Motor neuron (in vitro differentiated cells): ENCODE measurements around the gene TOX2. TPM values are rescaled to one million over a fixed set of nuclear protein-coding genes. Genes with fewer than 3 reads are reported as not detected.

Experiments used
- ATAC-seq, 8 experiments: fragments of 200-7000 bp; cut with Tn5 transposase; replicated peaks in 6 of 8; 2 replicates each; pipeline ENCODE4 v1.8.0; 2021; ENCODE audit warnings: mild to moderate bottlenecking in 8 of 8, moderate library complexity in 8 of 8
- H3K27ac ChIP-seq, 2 donors: fragments of 250-450 bp; sonication (Bioruptor Pico); 2 replicates each; pipeline ENCODE4 v1.9.0; 2021; ENCODE audit warnings: antibody characterized with exemption in 2 of 2, mild to moderate bottlenecking in 2 of 2, moderate library complexity in 1 of 2
- H3K4me1 ChIP-seq, 2 donors: fragments of 250-450 bp; sonication (Bioruptor Pico); replicated peaks in 1 of 2; 2 replicates each; pipeline ENCODE4 v1.6.1; 2021; ENCODE audit warnings: antibody characterized with exemption in 2 of 2, mild to moderate bottlenecking in 2 of 2, moderate library complexity in 1 of 2
- H3K4me3 ChIP-seq, 5 donors: fragments of 250-450 bp; sonication (Bioruptor Pico); 2 replicates each; pipeline ENCODE4 v1.9.0; 2021; ENCODE audit warnings: antibody characterized with exemption in 5 of 5, mild to moderate bottlenecking in 5 of 5, moderate library complexity in 4 of 5
- WGBS, 10 experiments: fragments of 450-650 bp; shearing (Covaris generic); methylation state at CpG; one replicate each; pipeline ENCODE4 v1.0.0; 2022; 5-methylcytosine and 5-hydroxymethylcytosine counted together
- in situ Hi-C, 9 experiments: fragments of 400-800 bp; cut with MboI; loops; one replicate each; pipeline ENCODE4 v1.15.0; 2021; ENCODE audit warnings: low sequenced_read_pairs in 9 of 9, low pct_unique_long_range_greater_than_20kb in 2 of 9; ENCODE audit not compliant: unreplicated experiment in 9 of 9
- total RNA-seq, 8 experiments: library from RNA; unstranded; fragments of 300-600 nt; gene quantifications; 2 replicates each; pipeline versions ENCODE4 v1.2.3 to v1.2.4, GENCODE V29; 2022

The TOX2 gene
- total RNA-seq, 8 experiments from 2014 or later, result 4.9 to 27.0 (median 8.6) TPM

- WGBS, 10 experiments, result 50 to 100% (median 85%) methylated on average over 1 to 3 of the region's 3 CpGs; no CpG with 5 or more reads in 3 of the 10 experiments
- ATAC-seq, result peak in 1 of 8 experiments; percentile 25
- in situ Hi-C loops, result no loop called here
- H3K4me1 ChIP-seq, result peaks cover 7 to 11% of the 10 kb centered on the region in 2 donors
- no peak overlapping the region for H3K27ac ChIP-seq
- H3K4me3 ChIP-seq, result no peak overlapping the region
Observed at GRCh38 chr20:43977962-43978361, 63.3 kb downstream of the TOX2 start.

DNA sequence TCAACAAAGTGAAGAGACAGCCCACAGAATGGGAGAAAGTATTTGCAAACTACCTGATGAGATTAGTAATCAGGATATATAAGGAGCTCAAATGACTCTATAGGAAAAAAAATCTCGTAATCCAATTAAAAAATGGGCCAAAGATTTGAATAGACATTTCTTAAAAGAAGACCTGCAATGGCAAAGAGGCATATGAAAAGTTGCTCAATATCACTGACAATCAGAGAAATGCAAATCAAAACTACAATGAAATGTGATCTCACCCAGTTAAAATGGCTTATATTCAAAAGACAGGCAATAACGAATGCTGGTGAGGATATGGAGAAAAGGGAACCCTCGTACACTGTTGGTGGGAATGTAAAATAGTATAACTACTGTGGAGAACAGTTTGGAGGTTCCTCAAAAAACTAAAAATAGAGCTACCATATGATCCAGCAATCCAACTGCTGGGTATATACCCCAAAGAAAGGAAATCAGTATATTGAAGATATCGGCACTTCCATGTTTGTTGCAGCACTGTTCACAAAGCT is 65.0 kb downstream of the TOX2 start:
- peaks cover 13 to 18% of the 10 kb centered on the region in 2 donors for H3K4me1 ChIP-seq
- ATAC-seq, result no peak
- in situ Hi-C loops, result no loop called here
- 60 to 100% (median 89%) methylated on average over 2 to 4 of the region's 4 CpGs for WGBS, 10 experiments
- no peak overlapping the region for H3K27ac ChIP-seq
- H3K4me3 ChIP-seq, result no peak overlapping the region

DNA sequence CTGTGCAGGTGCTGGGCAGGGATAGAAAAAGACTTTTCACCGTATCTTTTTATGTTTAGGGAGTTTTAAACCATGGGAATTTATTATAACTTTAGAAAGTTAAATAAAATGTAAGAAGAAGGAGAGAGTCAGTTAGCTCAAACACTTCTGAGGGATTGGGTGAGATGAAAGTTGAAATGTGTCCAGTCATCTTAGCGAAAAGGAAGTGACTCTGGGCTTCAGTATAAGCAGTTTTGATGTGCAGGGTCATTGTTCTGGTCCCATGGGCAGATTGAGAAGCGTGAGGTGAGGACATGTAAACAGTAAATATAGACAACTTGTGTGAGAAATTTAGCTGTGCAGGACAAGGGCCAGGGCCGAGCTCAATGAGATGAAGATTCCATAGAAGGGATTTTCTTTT is 66.9 kb downstream of the TOX2 start:
- Histone ChIP-seq H3K4me3 (no peak overlapping the region), H3K27ac (no peak overlapping the region), H3K4me1 (peaks cover 4 to 12% of the 10 kb centered on the region in 2 donors)
- in situ Hi-C loops, result no loop called here
- WGBS, 10 experiments, result 67 to 100% (median 92%) methylated on average over 1 to 4 of the region's 4 CpGs
- ATAC-seq, result no peak

- no peak overlapping the region for H3K4me3 ChIP-seq
- peak in 3 of 8 experiments; percentile 19 to 29 (median 26) for ATAC-seq
- peaks cover 4 to 12% of the 10 kb centered on the region in 2 donors for H3K4me1 ChIP-seq
- no peak overlapping the region for H3K27ac ChIP-seq
- 80% methylated on average over 1 of the region's 2 CpGs; no CpG with 5 or more reads in 9 of the 10 experiments for WGBS, 10 experiments
- in situ Hi-C loops, result no loop called here
Observed at GRCh38 chr20:43982016-43982415, 67.4 kb downstream of the TOX2 start.

DNA sequence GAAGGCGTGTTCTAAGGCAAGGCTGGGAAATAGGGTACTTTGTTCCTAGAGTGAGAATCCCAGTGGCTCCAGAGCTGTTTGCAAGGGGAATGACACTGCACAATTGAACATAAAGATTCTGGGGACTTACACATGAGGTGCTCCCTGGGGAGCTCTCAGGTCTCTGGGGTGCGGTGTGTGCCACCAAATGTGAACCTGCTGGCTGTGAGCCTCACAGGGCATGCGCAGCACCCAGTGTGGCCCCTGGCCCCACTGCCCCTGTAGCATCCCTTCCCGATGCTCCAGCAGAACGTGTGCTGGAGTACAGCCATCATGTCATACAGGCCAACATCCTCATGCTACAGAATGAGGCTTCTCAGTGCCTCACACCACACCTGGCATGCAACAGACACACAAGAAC is 68.2 kb downstream of the TOX2 start:
- Histone ChIP-seq H3K4me3 (no peak overlapping the region), H3K27ac (no peak overlapping the region), H3K4me1 (peaks cover 2 to 16% of the 10 kb centered on the region in 2 donors)
- no peak for ATAC-seq
- in situ Hi-C loops, result no loop called here
- 86 to 100% (median 95%) methylated on average over 1 to 2 of the region's 5 CpGs; no CpG with 5 or more reads in 6 of the 10 experiments for WGBS, 10 experiments

- 80 to 100% (median 100%) methylated on average over 1 to 2 of the region's 5 CpGs; no CpG with 5 or more reads in 5 of the 10 experiments for WGBS, 10 experiments
- Histone ChIP-seq H3K4me1 (peaks cover 2 to 18% of the 10 kb centered on the region in 2 donors), H3K27ac (no peak overlapping the region), H3K4me3 (no peak overlapping the region)
- in situ Hi-C loops, result no loop called here
- no peak for ATAC-seq
Observed at GRCh38 chr20:43983359-43983758, 68.7 kb downstream of the TOX2 start.

- ATAC-seq, result peak in 4 of 8 experiments; percentile 15 to 59 (median 36)
- in situ Hi-C loops, result no loop called here
- Histone ChIP-seq H3K4me3 (no peak overlapping the region), H3K27ac (no peak overlapping the region), H3K4me1 (peaks cover 2 to 23% of the 10 kb centered on the region in 2 donors)
- 87 to 100% (median 93%) methylated on average over 2 to 6 of the region's 6 CpGs for WGBS, 10 experiments
Observed at GRCh38 chr20:43983904-43984361, 69.3 kb downstream of the TOX2 start.

DNA sequence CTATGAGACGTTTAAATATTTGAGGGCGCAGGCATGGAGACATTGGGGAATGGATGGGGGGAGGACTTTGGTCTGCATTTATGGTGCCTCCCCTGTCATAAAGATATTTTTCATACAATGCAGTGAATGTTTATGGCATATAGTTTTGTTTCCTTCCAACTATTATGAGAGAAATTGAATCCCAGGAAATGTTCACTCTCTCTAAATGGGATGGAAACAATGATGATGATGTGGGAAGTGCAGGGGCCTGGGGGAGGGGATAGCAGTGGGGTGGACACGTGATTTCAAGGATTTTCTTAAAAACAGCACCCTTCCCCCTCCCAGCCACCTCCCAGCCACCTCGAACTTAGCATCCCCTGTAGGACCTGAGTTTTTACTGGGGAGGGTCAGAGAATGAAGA is 69.9 kb downstream of the TOX2 start:
- ATAC-seq, result no peak
- in situ Hi-C loops, result no loop called here
- no peak overlapping the region for H3K4me3 ChIP-seq
- WGBS, 10 experiments, result 20 to 100% (median 94%) methylated on average over 1 to 2 of the region's 4 CpGs; no CpG with 5 or more reads in 3 of the 10 experiments
- H3K27ac ChIP-seq, result no peak overlapping the region
- H3K4me1 ChIP-seq, result peaks cover 2 to 27% of the 10 kb centered on the region in 2 donors

GRCh38 chr20:43985121-43985520 is 70.5 kb downstream of the TOX2 start:
- in situ Hi-C loops, result no loop called here
- Histone ChIP-seq H3K27ac (no peak overlapping the region), H3K4me3 (no peak overlapping the region), H3K4me1 (peaks cover 2 to 27% of the 10 kb centered on the region in 2 donors)
- WGBS, 10 experiments, result 60 to 100% (median 80%) methylated on average over 1 to 3 of the region's 3 CpGs; no CpG with 5 or more reads in 4 of the 10 experiments
- no peak for ATAC-seq

DNA sequence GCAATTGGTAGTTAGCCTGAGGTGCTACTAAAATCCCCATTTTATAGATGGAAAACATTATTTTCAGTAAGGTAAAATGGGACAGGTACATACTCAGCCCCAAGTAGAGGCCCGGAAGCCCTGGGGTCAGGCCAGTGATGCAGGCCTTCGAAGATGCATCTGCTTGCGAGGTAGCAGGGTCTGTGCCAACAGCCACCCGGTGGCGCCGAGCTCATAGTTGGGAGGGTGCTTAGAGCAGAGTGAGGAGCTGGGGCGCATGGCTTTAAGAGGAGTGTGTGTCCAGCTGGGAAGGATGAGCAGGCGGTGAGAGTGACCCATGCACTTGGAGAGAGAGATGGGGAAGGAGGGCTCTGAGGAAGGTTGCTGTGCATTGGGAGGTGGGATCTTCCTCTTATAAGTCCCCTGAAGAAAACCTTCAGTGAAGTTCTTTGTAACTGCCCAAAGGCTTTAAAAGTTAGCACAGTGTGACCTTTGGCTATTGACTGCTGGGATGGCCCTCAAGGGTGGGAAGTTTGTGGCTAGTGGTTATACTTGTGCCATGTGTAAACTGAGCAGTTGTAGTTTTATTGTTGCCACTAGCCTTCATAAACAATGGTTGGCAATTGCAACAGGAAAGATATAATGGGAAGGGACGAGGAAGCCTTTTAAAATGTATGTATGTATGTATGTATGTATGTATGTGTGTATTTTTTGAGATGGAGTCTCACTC is 71.1 kb downstream of the TOX2 start:
- ATAC-seq, result peak in 1 of 8 experiments; percentile 10
- no peak overlapping the region for H3K4me3 ChIP-seq
- in situ Hi-C loops, result no loop called here
- 17 to 96% (median 80%) methylated on average over 1 to 7 of the region's 9 CpGs; no CpG with 5 or more reads in 1 of the 10 experiments for WGBS, 10 experiments
- no peak overlapping the region for H3K27ac ChIP-seq
- H3K4me1 ChIP-seq, result peaks cover 2 to 27% of the 10 kb centered on the region in 2 donors

DNA sequence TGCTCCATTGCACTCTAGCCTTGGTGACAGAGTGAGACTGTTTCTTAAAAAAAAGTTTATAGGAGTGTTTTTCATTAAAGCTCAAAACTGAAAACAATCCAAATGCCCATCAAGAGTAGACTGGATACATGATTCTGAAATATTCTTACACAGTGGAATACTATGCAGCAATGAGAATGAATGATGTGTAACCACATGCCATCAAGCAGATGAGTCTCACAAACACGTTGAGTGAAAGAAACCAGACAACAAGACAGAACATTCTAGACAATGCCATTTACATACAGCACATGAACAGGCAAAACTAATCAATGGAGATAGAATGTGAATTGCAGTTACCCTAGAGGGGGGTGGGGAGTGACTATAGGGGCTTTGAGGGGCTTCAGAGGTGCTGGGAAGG is 72.4 kb downstream of the TOX2 start:
- Histone ChIP-seq H3K4me3 (no peak overlapping the region), H3K27ac (no peak overlapping the region), H3K4me1 (peaks cover 2 to 27% of the 10 kb centered on the region in 2 donors)
- no peak for ATAC-seq
- in situ Hi-C loops, result no loop called here
- WGBS, 10 experiments, result 29 to 73% (median 67%) methylated on average over 1 of the region's 1 CpG; no CpG with 5 or more reads in 5 of the 10 experiments

DNA sequence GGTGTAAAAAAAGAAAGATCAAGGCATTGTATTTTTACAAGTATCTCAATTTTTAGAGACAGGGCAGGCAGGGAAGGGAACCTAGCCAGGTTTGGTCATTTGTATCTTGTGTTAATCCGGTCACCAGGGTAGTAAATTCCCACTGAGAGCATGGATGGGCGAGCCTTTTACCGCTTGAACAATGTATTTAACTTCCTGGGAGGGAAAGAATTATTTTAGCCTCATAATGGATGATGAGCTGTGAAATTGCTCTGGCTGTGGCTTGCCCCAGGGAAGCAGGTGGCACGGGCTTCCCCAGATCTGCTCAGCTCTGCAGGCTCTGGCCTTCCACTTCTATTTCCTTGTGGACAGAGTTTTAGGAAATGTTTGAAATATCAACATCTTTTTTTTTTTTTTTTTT is 72.9 kb downstream of the TOX2 start:
- in situ Hi-C loops, result no loop called here
- peak in 6 of 8 experiments; percentile 36 to 79 (median 48) for ATAC-seq
- H3K27ac ChIP-seq, result no peak overlapping the region
- H3K4me3 ChIP-seq, result no peak overlapping the region
- H3K4me1 ChIP-seq, result peaks cover 2 to 27% of the 10 kb centered on the region in 2 donors
- 13 to 60% (median 35%) methylated on average over 1 to 4 of the region's 4 CpGs; no CpG with 5 or more reads in 1 of the 10 experiments for WGBS, 10 experiments

DNA sequence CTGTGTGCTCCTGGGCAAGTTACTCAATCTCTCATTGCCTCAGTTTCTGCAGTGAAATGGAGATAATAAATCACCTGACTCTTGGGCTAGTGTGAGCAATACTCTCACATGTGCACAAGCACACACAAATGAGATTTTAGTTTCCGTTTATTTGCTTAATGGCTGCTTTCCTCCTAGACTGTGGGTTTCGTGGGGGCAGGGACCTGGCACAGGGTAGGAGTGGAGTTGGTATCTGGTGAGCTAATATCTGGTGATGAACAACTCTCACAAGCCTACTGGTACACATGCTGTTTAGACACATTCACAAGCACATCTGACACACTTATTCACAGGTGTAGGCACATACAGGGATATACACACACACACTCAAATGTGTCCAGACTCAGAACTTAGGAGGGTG is 73.8 kb downstream of the TOX2 start:
- H3K27ac ChIP-seq, result no peak overlapping the region
- H3K4me1 ChIP-seq, result peaks cover 2 to 27% of the 10 kb centered on the region in 2 donors
- WGBS, 10 experiments, result 82 to 100% (median 92%) methylated on average over 1 to 2 of the region's 2 CpGs; no CpG with 5 or more reads in 6 of the 10 experiments
- no peak overlapping the region for H3K4me3 ChIP-seq
- in situ Hi-C loops, result no loop called here
- peak in 1 of 8 experiments; percentile 7 for ATAC-seq
